Coronary artery (tissue), 2 donors: Measurements from ENCODE around the gene RPL19.

Experiments
- DNase-seq: peaks from one replicate; pipeline ENCODE4 v3.0.0-alpha.2; 2017; ENCODE audit warnings: low spot score
- H3K27ac ChIP-seq, 2 donors: fragments of 200-600 bp; sonication (generic); one replicate each; pipeline ENCODE4 v1.5.1; 2016 to 2019
- H3K4me3 ChIP-seq: fragments of 200-600 bp; sonication (generic); 2 replicates; pipeline ENCODE4 v1.5.1; 2016; ENCODE audit warnings: mild to moderate bottlenecking, moderate library complexity
- TF ChIP-seq, protein P1 (sequence below): fragments of 200-600 bp; sonication (generic); IDR thresholded peaks from one replicate; pipeline ENCODE4 v1.5.1; 2019; ENCODE audit warnings: antibody characterized with exemption

Gene RPL19

GRCh38 chr17:39200070-39200879 lies at the start of gene RPL19:
RPL19 (plus strand) TSS chr17:39200283; CDS start chr17:39200345, 62 bp downstream.
- TF ChIP-seq, protein P1, sequence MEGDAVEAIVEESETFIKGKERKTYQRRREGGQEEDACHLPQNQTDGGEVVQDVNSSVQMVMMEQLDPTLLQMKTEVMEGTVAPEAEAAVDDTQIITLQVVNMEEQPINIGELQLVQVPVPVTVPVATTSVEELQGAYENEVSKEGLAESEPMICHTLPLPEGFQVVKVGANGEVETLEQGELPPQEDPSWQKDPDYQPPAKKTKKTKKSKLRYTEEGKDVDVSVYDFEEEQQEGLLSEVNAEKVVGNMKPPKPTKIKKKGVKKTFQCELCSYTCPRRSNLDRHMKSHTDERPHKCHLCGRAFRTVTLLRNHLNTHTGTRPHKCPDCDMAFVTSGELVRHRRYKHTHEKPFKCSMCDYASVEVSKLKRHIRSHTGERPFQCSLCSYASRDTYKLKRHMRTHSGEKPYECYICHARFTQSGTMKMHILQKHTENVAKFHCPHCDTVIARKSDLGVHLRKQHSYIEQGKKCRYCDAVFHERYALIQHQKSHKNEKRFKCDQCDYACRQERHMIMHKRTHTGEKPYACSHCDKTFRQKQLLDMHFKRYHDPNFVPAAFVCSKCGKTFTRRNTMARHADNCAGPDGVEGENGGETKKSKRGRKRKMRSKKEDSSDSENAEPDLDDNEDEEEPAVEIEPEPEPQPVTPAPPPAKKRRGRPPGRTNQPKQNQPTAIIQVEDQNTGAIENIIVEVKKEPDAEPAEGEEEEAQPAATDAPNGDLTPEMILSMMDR = no peak
- Histone ChIP-seq H3K4me3 (peak within 1 kb of the TSS; percentile 80), H3K27ac (peak within 1 kb of the TSS; percentile 94 to 99)
- peak; percentile 89 for DNase-seq

DNA sequence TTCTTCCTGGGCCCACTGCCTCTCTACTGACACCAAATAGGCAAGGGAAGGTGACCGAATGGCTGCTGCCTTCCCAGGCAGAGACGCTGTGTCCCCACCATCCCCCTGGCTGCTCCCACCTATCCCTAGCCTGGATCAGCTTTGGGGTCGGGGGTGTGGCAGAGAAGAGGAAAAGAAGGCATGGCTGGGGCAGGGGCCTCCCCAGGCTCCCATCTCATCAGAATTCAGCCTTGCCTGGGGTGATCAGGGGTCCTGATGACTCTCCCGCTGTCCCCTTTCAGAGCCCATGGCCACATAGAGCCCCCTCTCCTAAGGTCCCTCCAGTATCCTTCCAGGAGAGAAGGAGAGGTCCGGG lies 49.3 kb upstream of the RPL19 start:
- TF ChIP-seq, protein P1 = no peak
- peak overlapping the region in 1 of 2 donors; percentile 68 for H3K27ac ChIP-seq
- peak overlapping the region; percentile 82 for H3K4me3 ChIP-seq
- DNase-seq = no peak

DNA sequence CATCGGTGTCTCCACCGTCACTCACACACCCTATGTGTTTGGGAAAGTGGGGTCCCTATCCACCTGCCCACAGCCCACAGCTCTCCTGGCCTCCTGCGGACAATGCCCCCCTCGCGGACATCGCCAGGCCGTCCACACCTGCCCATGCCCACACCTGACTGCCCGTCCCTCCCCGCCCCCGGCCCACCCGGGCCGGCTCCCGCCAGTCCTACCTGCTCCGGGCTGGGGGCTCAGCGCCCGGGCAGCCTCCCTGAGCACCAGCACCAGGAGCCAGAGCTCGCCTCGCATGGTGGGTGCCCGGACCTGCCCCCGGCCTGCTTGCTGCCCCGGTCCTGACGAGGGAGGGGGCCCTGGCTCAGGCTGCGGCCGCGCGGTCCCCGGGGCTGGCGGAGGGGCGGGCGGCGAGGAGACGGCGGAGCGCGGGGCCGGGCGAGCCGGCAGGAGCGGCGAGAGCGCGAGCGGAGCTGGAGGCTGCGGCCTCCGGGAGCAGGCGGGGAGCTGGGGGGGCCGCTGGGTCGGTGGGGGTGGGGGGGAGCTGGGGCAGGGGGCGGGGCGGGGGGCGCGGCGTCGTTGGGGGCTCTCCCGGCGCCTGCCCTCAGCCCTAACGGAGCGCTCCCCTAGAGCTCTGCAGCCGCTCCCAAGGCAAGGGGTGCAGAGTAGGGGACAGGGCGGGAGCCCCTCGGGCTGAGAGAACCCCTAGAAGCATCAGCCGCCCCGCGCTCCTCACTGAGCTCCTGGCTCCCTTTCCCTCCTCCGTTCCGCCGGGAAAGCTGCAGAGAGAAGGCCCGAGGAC lies 48.7 kb upstream of the RPL19 start, which contains the start of gene PLXDC1:
TSS of gene PLXDC1 (minus strand) at position 488 of the 793 bp plus-strand sequence. CDS start at position 288, 200 bp downstream.
- DNase-seq = no peak
- TF ChIP-seq, protein P1 = no peak
- H3K4me3 ChIP-seq = peak within 1 kb of the TSS; percentile 82
- peak within 1 kb of the TSS; percentile 36 to 68 for H3K27ac ChIP-seq

- Histone ChIP-seq H3K27ac (peak overlapping the region; percentile 36 to 68), H3K4me3 (peak overlapping the region; percentile 82)
- TF ChIP-seq, protein P1 = no peak
- DNase-seq = no peak
Observed at GRCh38 chr17:39151943-39152818, 47.9 kb upstream of the RPL19 start.

- DNase-seq = peak; percentile 96
- Histone ChIP-seq H3K4me3 (peak overlapping the region; percentile 82), H3K27ac (peak overlapping the region; percentile 88 to 96)
- TF ChIP-seq, protein P1 = no peak
Observed at GRCh38 chr17:39153599-39154051, 46.5 kb upstream of the RPL19 start.

GRCh38 chr17:39155654-39156053 lies 44.4 kb upstream of the RPL19 start:
- Histone ChIP-seq H3K4me3 (no peak overlapping the region), H3K27ac (no peak overlapping the region)
- TF ChIP-seq, protein P1 = no peak
- no peak for DNase-seq
